Right atrium auricular region (tissue), 2 donors: ENCODE data around the gene PTPRN2. TPM values are rescaled to one million over a fixed set of nuclear protein-coding genes. Genes with fewer than 3 reads are reported as not detected.

Experiments used
- DNase-seq: peaks from one replicate; pipeline ENCODE4 v3.0.0-alpha.2; 2019; ENCODE audit warnings: low spot score
- H3K27ac ChIP-seq, 2 donors: fragments of 200-600 bp; sonication (generic); 1 replicate in 1 of 2; 2 replicates in 1 of 2; pipeline ENCODE4 v1.5.1; 2016 to 2019
- H3K27me3 ChIP-seq, 2 donors: fragments of 200-600 bp; sonication (generic); one replicate each; pipeline versions ENCODE4 v1.5.1 to v1.6.0; 2017 to 2019
- H3K36me3 ChIP-seq: fragments of 200-600 bp; sonication (generic); one replicate; pipeline ENCODE4 v1.5.1; 2016
- H3K4me1 ChIP-seq, 2 donors: fragments of 200-600 bp; sonication (generic); one replicate each; pipeline versions ENCODE4 v1.5.1 to v1.6.0; 2017 to 2019
- H3K4me3 ChIP-seq, 2 donors: fragments of 200-600 bp; sonication (generic); 1 replicate in 1 of 2; 2 replicates in 1 of 2; pipeline ENCODE4 v1.5.1; 2017 to 2019; ENCODE audit warnings: mild to moderate bottlenecking in 1 of 2, moderate library complexity in 1 of 2
- H3K9me3 ChIP-seq, 2 donors: fragments of 200-600 bp; sonication (generic); one replicate each; pipeline ENCODE4 v1.5.1; 2019
- CTCF ChIP-seq, 2 donors: fragments of 200-600 bp; sonication (generic); IDR thresholded peaks; one replicate each; pipeline ENCODE4 v1.5.1; 2019; ENCODE audit warnings: antibody characterized with exemption in 2 of 2
- total RNA-seq, 2 donors: library from RNA; depleted of rRNA; stranded (reverse); fragments of >200 nt; gene quantifications; one replicate each; pipeline ENCODE4 v1.1.0, GENCODE V29; 2016

PTPRN2 gene
- total RNA-seq, 2 donors from 2014 or later = 2.6 to 2.7 TPM

- no peak for DNase-seq
- Histone ChIP-seq H3K27ac (no peak overlapping the region), H3K27me3 (no peaks in the 10 kb centered on the region), H3K9me3 (no peaks in the 10 kb centered on the region), H3K4me3 (no peak overlapping the region), H3K4me1 (no peaks in the 10 kb centered on the region), H3K36me3 (no peaks in the 10 kb centered on the region)
- no peak for TF ChIP-seq CTCF (IDR thresholded peaks at IDR 0.05)
Measured at GRCh38 chr7:157815706-157816022, 772.0 kb downstream of the PTPRN2 start.

GRCh38 chr7:157814931-157815705 is 772.5 kb downstream of the PTPRN2 start:
- Histone ChIP-seq H3K27me3 (no peaks in the 10 kb centered on the region), H3K36me3 (no peaks in the 10 kb centered on the region), H3K4me3 (no peak overlapping the region), H3K4me1 (no peaks in the 10 kb centered on the region), H3K27ac (no peak overlapping the region), H3K9me3 (no peaks in the 10 kb centered on the region)
- no peak for TF ChIP-seq CTCF (IDR thresholded peaks at IDR 0.05)
- no peak for DNase-seq

- Histone ChIP-seq H3K27ac (no peak overlapping the region), H3K4me1 (no peaks in the 10 kb centered on the region), H3K4me3 (no peak overlapping the region), H3K36me3 (no peaks in the 10 kb centered on the region), H3K9me3 (peaks cover 0 to 4% of the 10 kb centered on the region in 2 donors), H3K27me3 (no peaks in the 10 kb centered on the region)
- TF ChIP-seq CTCF (IDR thresholded peaks at IDR 0.05) = no peak
- no peak for DNase-seq
Measured at GRCh38 chr7:157813741-157814661, 773.6 kb downstream of the PTPRN2 start.

- Histone ChIP-seq H3K4me1 (no peaks in the 10 kb centered on the region), H3K27ac (no peak overlapping the region), H3K9me3 (peaks cover 0 to 12% of the 10 kb centered on the region in 2 donors), H3K4me3 (no peak overlapping the region), H3K27me3 (no peaks in the 10 kb centered on the region), H3K36me3 (no peaks in the 10 kb centered on the region)
- no peak for DNase-seq
- no peak for TF ChIP-seq CTCF (IDR thresholded peaks at IDR 0.05)
Measured at GRCh38 chr7:157813053-157813452, 774.6 kb downstream of the PTPRN2 start.

- H3K36me3 ChIP-seq = no peaks in the 10 kb centered on the region
- peaks cover 0 to 12% of the 10 kb centered on the region in 2 donors for H3K9me3 ChIP-seq
- H3K4me3 ChIP-seq = no peak overlapping the region
- no peak overlapping the region for H3K27ac ChIP-seq
- H3K4me1 ChIP-seq = no peaks in the 10 kb centered on the region
- no peaks in the 10 kb centered on the region for H3K27me3 ChIP-seq
- no peak for DNase-seq
- no peak for TF ChIP-seq CTCF (IDR thresholded peaks at IDR 0.05)
Measured at GRCh38 chr7:157811946-157812345, 775.7 kb downstream of the PTPRN2 start.
